Activated naive CD8-positive, alpha-beta T cell treated with anti-CD3 and anti-CD28 coated beads, Interleukin-2, amount 50 U/mL, for 16 hours (primary cell): Measurements from ENCODE around the gene RGS9.
"Not testable (repeated sequence)": the region's sequence is repeated elsewhere in the genome, so short reads cannot be mapped to it uniquely, and the experiment has no call there.

Experiments used
- DNase-seq: peaks from one replicate; pipeline ENCODE4 v3.0.0-alpha.2; 2020; ENCODE audit warnings: low read depth, low spot score

The RGS9 gene

GRCh38 chr17:65156835-65157565, 19.8 kb downstream of the RGS9 start:
- no peak for DNase-seq

- DNase-seq: no peak
Observed at GRCh38 chr17:65158041-65158440, 20.9 kb downstream of the RGS9 start.

- DNase-seq: no peak
Observed at GRCh38 chr17:65158622-65159021, 21.5 kb downstream of the RGS9 start.

DNA sequence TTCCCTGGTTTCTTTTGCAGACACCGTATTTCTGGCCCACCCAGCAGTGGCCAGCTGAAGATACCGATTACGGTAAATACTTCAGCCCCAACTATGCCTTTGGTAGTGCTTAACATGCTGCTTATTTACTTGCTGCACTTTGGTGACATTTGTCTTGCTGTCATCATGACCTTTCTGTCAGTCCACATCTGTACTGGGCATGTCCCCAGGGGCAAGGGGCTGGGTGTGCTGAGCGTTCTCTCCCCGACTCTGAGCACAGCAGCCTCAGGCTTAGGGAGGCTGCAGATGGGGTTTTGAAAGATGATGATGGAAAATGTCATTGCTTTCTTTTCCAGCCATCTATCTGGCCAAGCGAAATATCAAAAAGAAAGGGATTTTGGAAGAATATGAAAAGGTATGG, 23.3 kb downstream of the RGS9 start:
- DNase-seq: no peak

DNA sequence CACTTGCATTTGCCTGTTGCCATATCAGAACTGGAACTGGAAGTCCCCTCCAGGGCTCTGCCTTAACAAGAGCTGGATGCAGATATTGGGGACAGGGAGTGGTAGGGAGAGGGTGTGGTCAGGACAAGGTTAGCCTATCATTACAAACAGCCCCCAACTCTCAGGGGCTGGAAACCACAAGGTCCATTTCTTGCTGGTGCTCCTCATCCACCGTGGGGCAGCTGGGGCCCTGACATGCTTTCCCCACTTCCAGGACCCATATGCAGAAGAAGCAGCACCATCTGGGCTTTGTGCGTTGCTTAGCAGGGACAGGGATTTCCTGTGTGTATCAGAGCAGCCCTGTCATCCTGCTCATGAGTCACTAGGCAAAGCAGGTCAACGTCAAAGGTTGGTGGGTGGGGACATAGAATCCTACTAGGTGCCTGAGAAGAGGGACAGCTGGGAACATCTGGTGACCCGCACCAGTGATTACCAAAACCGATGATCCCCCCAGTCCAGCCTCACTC, 26.9 kb downstream of the RGS9 start:
- no peak for DNase-seq

DNA sequence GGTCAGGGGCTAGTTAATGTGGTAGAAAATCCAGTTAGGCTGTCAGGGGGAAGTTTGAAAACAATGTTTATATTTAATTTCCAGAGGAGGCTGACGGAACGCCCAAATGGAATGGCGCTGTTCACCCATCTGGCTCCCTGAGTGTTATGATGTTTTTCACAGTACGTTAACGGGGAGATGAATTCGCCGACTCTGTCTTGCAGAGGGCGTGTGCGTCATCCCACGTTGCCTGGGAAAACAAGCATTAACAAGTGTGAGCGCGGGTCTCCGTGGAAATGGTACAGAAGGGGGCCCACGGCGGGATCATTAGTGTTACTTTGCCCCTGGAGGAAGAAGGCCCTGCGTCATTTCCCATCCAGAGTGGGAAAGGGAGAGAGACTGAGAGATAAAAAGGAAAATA, 29.6 kb downstream of the RGS9 start:
- DNase-seq: no peak

DNA sequence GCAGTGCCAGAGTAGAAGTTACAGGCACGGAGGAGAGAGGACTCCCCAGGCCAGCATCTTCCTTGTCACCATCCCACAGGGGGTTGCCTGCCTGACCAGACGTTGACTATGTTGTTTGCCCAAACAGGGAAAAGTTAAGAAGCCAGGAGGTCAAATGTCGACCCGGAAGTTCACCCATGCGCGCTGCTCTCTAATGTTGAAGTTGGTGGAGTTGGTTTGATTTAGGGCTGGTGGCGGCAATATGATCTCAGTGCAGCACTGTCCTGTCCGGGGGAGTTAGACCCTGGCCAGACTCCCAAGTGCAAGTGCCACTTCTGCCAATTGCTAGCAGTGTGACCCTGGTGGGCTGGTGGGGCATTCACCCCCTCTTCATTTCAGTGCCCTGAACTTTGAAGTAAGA, 30.4 kb downstream of the RGS9 start:
- no peak for DNase-seq

GRCh38 chr17:65169691-65170090, 32.5 kb downstream of the RGS9 start:
- no peak for DNase-seq

DNA sequence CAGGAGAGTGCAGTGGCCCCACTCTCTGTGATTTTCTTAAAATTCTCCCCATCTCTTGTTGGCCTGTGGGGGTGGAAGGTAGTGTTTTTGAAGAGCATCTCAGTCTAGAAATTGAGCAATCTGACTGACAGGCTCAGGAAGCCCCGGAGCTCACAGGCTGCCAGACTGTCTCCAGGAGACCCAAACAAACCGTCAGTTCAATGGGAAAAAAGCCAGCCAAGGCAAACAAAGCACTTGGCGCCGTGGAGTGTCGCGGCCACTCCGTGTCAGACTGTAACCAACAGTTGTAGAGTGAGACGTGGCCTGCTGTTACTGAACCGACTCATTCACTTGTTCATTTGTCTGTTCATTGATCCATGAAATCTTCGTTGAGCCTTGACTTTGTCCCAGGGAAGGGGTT, 33.7 kb downstream of the RGS9 start:
- DNase-seq: no peak

DNA sequence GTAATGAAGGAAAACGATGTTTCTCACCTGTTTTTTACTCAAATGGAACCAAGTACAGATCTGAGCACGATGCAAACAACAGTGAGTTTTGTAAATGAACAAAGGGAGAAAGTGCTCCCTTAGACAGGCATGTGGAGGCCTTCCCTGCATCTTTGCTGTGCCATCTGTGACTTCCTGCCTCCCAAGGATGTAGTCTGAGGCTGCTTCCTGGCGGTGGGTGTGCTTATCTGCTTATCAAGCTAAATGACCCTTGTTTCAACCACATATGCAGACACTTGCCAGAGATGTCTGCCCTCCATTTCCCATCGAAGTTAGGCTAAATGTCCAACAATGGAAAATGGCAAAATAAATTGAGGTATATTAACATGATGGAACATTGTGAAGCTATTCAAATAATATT, 34.6 kb downstream of the RGS9 start:
- DNase-seq: no peak

DNA sequence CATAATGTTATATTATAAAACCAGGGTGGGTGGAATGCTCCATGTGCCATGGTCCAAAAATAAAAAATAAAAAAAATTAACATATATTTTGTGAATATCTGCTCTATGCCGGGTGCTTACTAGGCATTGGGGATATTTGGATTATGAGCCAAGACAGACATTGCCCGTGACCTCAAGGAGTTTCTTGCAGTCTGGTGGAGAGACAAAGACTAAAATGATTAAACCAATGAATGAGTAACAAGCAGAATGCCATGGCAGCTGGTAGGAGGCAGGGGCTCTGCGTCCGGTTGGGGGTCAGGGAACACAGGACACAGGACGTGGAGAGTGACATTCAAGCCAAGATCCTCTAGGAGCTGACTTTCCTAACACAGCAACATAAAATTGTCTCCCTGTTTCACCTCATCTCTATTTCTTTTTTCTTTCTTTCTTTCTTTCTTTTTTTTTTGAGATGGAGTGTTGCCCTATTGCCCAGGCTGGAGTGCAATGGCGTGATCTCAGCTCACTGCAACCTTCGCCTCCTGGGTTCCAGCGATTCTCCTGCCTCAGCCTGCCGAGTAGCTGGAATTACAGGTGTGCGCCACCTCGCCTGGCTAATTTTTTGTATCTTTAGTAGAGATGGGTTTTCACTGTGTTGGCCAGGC, 35.4 kb downstream of the RGS9 start:
- no peak for DNase-seq

DNA sequence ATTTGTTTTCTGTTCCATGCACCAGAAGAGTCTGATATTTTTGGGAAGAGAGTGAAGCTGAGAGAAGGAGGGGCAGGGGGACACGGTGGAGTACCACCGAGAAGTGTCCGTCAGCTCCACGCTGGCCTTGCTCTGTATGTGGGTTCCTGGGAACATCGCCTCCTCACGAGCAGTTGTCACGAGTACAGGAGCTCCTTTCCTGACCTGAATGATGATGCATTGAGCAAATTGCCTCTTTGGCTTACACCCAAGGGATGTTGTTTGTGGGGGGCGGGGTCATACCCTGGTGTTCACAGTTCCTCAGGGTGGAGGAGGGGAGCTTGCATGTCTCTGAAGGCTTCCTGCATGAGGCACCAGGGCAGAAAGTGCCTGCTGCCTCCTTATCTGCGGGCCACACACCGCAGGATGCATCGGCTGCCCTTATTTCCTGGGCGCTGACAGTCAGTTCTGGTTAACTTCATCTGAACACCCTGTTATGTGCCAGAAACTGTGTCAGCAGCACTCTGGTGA, 36.2 kb downstream of the RGS9 start:
- DNase-seq: no peak

DNA sequence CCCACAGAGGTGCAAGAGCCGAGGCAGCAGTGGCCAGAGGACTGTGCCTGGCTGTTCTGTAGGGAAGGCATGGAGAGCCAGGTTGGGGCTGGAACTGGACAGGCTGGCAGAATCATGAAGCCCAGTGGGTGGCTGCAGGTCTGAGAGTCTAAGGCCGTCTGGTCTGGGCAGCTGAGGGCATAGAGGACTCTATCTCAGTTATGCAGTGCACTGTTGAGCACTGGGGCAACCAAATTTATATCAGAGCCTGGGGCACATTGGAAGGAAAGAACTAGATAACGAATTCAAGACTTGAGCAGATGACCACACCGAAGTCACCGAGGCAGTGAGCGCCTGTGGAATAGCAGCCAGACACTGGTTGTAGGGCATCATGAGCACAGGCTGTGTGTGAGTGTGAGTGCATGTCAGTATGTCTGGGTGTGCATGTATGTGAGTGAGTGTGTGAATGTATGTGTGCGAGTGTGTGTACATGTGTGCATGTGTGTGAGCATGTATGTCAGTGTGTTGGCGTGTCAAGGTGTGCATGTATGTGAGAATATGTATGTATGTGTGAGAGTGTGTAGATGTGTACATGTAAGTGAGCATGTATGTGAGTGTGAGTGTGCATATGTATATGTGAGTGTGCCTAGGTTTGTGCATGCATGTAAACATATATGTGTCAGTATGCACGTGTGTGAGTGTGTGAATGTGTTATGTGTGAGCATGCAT, 37.0 kb downstream of the RGS9 start:
- no peak for DNase-seq

DNA sequence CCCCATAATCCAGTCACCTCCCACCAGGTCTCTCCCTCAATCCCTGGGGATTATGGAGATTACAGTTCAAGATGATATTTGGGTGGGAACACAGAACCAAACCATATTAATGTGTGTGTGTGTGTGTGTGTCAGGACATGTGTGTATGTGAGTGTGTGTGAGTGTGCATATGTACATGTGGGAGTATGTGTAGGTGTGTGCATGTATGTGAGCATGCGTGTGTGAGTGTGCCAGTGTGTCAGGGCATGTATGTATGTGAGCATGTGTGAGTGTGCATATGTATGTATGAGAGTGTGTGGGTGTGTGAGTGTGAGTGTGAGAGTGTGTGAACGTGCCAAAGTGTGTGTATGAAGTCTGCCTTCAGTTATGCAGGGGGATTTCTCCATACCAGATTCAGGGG, 37.8 kb downstream of the RGS9 start:
- no peak for DNase-seq

DNA sequence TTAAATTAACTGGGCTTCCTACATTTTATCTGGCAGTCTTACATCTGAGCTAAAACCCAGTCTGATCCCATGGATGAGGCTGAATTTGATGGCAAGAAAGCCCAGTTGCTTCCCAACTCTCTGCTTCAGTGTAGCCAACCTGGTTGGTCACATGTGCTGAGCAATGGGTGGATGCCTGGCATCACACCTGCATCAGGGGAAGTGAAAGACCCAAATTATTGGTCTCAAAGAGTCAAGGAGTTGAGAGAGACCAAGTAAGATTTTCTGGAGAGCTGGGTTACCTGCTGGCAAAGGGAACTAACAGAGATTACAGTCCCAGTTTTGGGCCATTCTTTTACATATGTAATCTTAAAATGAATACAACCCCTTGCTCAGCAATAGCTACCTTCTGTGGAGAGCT, 38.8 kb downstream of the RGS9 start:
- no peak for DNase-seq

DNA sequence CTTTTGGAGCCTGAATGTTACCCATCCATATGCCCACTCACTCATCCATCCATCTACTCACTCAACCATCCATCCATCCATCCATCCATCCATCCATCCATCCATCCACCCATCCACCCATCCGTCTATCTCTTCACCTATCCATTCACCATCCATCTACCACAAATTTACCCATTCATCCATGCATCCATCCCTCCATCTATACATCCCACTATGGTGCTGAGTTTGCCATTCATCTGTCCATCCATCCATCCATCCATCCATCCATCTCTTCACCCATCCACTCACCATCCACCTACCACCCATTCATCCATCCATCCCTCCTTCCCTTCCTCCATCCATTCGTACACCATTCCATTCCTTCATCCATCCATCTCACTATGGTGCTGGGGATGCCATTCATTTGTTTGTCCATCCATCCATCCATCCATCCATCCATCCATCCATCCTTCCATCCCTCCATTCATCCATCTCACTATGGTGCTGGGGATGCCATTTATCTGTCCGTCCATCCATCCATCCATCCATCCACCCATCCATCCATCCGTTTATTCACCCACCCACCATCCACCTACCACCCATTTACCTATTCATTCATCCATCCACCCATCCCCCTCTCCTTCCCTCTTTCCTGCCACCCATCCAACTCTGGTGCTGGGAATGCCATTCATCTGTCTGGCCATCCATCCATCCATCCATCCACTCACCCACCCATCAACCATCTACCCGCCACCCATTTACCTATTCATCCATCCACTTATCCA, 39.7 kb downstream of the RGS9 start:
- DNase-seq: no peak

- no peak for DNase-seq
Observed at GRCh38 chr17:65177901-65178300, 40.7 kb downstream of the RGS9 start.

- DNase-seq: not testable (repeated sequence)
Observed at GRCh38 chr17:65180276-65180675, 43.1 kb downstream of the RGS9 start.

DNA sequence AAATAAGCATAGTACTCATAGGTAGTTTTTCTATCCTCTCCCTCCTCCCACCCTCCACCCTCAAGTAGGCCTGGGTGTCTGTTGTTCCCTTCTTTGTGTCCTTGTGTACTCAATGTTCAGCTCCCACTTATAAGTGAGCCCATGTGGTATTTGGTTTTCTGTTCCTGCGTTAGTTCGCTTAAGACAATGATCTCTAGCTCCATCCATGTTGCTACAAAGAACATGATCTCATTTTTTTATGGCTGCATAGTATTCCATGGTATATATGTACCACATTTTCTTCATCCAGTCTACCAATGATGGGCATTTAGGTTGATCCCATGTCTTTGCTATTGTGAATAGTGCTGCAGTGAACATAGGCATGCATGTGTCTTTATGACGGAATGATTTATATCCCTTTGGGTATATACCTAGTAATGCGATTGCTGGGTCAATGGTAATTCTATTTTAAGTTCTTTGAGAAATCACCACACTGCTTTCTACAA, 43.6 kb downstream of the RGS9 start:
- DNase-seq: not testable (repeated sequence)

DNA sequence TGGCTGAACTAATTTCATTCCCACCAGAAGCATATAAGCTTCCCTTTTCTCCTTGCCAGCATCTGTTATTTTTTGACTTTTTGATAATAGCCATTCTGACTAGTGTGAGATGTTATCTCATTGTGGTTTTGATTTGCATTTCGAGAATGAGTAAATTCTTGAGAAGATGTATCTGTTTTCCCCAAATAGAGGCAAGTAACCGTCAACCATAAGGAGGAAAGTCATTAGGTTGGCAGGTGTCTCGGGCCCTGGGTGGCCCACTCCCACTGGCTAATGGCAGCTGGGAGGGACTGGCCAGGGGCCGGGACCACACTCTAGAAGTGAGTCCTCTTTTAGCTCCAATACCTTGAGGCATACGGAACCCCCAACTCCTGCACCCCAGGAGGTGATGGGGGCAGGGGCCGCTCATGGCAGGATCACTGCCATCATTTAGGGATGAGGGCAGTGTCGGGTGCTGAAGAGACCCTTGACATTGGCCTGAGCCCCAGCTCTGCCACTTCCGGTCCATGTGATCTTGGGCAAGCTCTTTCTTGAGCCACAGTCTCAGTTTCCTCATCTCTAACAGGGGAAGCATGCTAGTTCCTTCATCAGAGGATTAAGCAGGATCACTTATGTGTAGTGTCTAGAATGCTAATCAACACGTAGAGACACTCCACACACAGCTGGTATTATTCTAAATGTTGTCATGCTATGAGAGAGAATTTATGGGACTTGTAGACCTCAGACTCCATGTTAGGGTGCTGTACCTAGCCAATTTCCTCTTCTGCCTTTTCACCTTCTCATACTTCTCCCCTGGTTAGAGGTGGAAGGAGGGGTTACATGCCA, 44.3 kb downstream of the RGS9 start:
- no peak for DNase-seq

GRCh38 chr17:65182233-65182632, 45.1 kb downstream of the RGS9 start:
- DNase-seq: no peak
